Measurements from ENCODE around the gene SLC5A4.

The SLC5A4 gene

DNA sequence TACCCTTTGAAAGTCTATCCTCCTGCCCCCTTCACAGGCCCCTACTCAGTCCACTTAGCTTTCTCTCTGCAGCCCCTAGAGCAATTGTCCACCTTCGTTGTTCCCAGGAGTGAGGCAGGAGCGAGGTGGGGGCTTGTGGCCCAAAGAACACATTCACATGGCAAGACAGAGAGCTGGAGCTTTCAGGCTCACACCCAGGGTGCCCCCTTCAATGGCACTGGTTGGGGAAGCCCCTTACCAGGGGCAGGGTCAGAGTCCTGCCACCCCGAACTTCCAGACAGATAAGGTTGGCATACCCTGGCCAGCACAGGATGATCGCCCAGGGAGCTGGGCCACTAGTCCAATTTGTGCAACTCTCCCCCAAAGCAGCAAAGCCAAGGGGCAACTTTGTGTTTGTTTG lies 6.2 kb upstream of the SLC5A4 start:
- Histone ChIP-seq H3K36me3 (ENCODE audit: insufficient read depth, low read depth, low read length) (no peaks in the 10 kb centered on the region), H3K27ac (ENCODE audit: low read length) (no peak overlapping the region), H3K27me3 (ENCODE audit: insufficient read depth, low read length) (0 out of 2 replicates have a peak, but pooled peaks cover 3% of the 10 kb centered on the region), H3K9me3 (ENCODE audit: insufficient read depth, low read depth, low read length) (no peaks in the 10 kb centered on the region), H3K4me1 (ENCODE audit: insufficient read depth, low read length) (no peaks in the 10 kb centered on the region), H3K4me3 (ENCODE audit: low read length) (no peak overlapping the region), H3K9ac (ENCODE audit: low read depth, low read length) (no peak overlapping the region)

GRCh38 chr22:32258791-32259190 lies 3.6 kb upstream of the SLC5A4 start:
- Histone ChIP-seq H3K9ac (ENCODE audit: low read depth, low read length) (no peak overlapping the region), H3K27ac (ENCODE audit: low read length) (no peak overlapping the region), H3K27me3 (ENCODE audit: insufficient read depth, low read length) (0 out of 2 replicates have a peak, but pooled peaks cover 4% of the 10 kb centered on the region), H3K4me1 (ENCODE audit: insufficient read depth, low read length) (no peaks in the 10 kb centered on the region), H3K36me3 (ENCODE audit: insufficient read depth, low read depth, low read length) (no peaks in the 10 kb centered on the region), H3K9me3 (ENCODE audit: insufficient read depth, low read depth, low read length) (no peaks in the 10 kb centered on the region), H3K4me3 (ENCODE audit: low read length) (no peak overlapping the region)

DNA sequence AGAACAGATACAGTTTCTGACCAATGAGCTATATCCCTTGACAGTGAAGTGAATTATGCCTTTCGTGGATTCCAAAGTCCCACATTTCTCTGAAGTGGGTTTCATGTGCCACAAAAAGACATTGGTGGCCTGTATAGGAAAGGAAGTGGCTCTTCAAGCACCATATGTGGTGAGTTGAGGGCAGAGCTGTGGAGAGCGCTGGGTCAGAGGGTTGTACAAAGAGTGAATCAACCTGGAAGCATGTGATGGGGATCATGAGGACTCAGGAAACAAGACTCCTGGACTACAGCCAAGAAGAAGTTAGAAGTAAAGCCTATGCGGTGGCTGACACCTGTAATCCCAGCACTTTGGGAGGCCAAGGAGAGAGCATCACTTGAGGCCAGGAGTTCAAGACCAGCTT lies 579 bp upstream of the SLC5A4 start:
- H3K4me3 ChIP-seq (ENCODE audit: low read length), result no peak overlapping the region
- no peaks in the 10 kb centered on the region for H3K4me1 ChIP-seq (ENCODE audit: insufficient read depth, low read length)
- H3K27me3 ChIP-seq (ENCODE audit: insufficient read depth, low read length), result 0 out of 2 replicates have a peak, but pooled peaks cover 4% of the 10 kb centered on the region
- no peak overlapping the region for H3K27ac ChIP-seq (ENCODE audit: low read length)
- H3K9me3 ChIP-seq (ENCODE audit: insufficient read depth, low read depth, low read length), result no peaks in the 10 kb centered on the region
- no peak overlapping the region for H3K9ac ChIP-seq (ENCODE audit: low read depth, low read length)
- no peaks in the 10 kb centered on the region for H3K36me3 ChIP-seq (ENCODE audit: insufficient read depth, low read depth, low read length)

DNA sequence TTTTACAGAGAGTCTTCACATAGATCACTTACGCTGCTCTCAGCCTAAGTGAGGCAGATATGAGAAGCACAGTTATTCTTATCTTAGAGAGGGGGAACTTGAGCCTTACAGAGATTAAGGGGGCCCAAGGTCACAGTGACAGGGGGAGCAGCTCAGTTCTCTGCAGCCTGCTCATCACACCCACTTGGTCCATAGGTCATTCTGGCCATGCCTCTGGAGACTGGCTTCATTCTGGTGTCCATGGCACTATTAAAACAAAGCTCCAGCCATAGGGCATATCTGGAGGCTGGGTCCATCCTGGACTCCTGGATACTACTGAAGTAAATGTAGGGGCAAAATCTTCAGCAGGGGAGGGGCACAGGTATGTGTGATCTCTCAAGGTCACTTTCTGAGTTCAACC lies 5.9 kb downstream of the SLC5A4 start:
- no peaks in the 10 kb centered on the region for H3K4me1 ChIP-seq (ENCODE audit: insufficient read depth, low read length)
- no peak overlapping the region for H3K9ac ChIP-seq (ENCODE audit: low read depth, low read length)
- H3K36me3 ChIP-seq (ENCODE audit: insufficient read depth, low read depth, low read length), result no peaks in the 10 kb centered on the region
- 0 out of 2 replicates have a peak, but pooled peaks cover 5% of the 10 kb centered on the region for H3K27me3 ChIP-seq (ENCODE audit: insufficient read depth, low read length)
- H3K4me3 ChIP-seq (ENCODE audit: low read length), result no peak overlapping the region
- no peak overlapping the region for H3K27ac ChIP-seq (ENCODE audit: low read length)
- no peaks in the 10 kb centered on the region for H3K9me3 ChIP-seq (ENCODE audit: insufficient read depth, low read depth, low read length)

GRCh38 chr22:32248276-32248675 lies 6.9 kb downstream of the SLC5A4 start:
- Histone ChIP-seq H3K27ac (ENCODE audit: low read length) (no peak overlapping the region), H3K4me1 (ENCODE audit: insufficient read depth, low read length) (no peaks in the 10 kb centered on the region), H3K9ac (ENCODE audit: low read depth, low read length) (no peak overlapping the region), H3K9me3 (ENCODE audit: insufficient read depth, low read depth, low read length) (no peaks in the 10 kb centered on the region), H3K36me3 (ENCODE audit: insufficient read depth, low read depth, low read length) (no peaks in the 10 kb centered on the region), H3K27me3 (ENCODE audit: insufficient read depth, low read length) (0 out of 2 replicates have a peak, but pooled peaks cover 5% of the 10 kb centered on the region), H3K4me3 (ENCODE audit: low read length) (no peak overlapping the region)

- Histone ChIP-seq H3K9me3 (ENCODE audit: insufficient read depth, low read depth, low read length) (no peaks in the 10 kb centered on the region), H3K4me3 (ENCODE audit: low read length) (no peak overlapping the region), H3K36me3 (ENCODE audit: insufficient read depth, low read depth, low read length) (no peaks in the 10 kb centered on the region), H3K4me1 (ENCODE audit: insufficient read depth, low read length) (no peaks in the 10 kb centered on the region), H3K9ac (ENCODE audit: low read depth, low read length) (no peak overlapping the region), H3K27me3 (ENCODE audit: insufficient read depth, low read length) (0 out of 2 replicates have a peak, but pooled peaks cover 5% of the 10 kb centered on the region), H3K27ac (ENCODE audit: low read length) (no peak overlapping the region)
Observed at GRCh38 chr22:32246166-32246565, 9.0 kb downstream of the SLC5A4 start.

DNA sequence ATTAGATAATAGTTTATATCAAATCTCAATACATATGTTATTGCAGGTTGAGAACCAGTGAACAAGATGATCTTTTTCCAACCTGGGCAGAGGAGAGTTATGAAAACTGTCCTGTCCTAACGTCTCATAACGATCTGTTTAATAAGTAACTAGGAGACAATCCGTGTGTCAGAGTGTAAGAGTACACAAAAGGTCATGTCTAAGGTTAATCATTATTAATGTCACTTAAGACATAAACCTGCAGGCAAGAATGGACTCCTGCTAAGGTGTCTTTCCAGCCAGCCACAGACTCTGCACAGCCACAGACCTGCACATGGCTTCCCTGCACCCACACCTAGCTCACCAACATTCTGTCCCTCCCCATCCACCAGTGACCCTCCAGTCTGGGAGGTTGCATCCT lies 10.1 kb downstream of the SLC5A4 start:
- no peaks in the 10 kb centered on the region for H3K4me1 ChIP-seq (ENCODE audit: insufficient read depth, low read length)
- 0 out of 2 replicates have a peak, but pooled peaks cover 5% of the 10 kb centered on the region for H3K27me3 ChIP-seq (ENCODE audit: insufficient read depth, low read length)
- H3K9ac ChIP-seq (ENCODE audit: low read depth, low read length), result no peak overlapping the region
- no peak overlapping the region for H3K4me3 ChIP-seq (ENCODE audit: low read length)
- H3K9me3 ChIP-seq (ENCODE audit: insufficient read depth, low read depth, low read length), result no peaks in the 10 kb centered on the region
- no peaks in the 10 kb centered on the region for H3K36me3 ChIP-seq (ENCODE audit: insufficient read depth, low read depth, low read length)
- no peak overlapping the region for H3K27ac ChIP-seq (ENCODE audit: low read length)

DNA sequence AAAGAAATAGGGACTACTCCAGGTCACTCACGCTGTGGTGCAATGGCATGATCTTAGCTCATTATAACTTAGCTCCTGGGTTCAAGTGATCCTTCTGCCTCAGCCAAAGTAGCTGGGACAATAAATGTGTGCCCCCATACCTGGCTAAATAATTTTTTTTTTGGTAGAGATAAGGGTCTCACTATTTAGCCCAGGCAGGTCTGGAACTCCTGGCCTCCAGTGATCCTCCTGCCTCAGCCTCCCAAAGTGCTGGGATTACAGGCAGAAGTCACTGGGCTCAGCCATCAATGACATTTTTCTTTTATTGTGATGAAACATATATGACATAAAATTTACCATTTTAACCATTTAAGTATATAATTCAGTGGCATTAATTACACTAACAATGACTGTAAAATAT lies 10.6 kb downstream of the SLC5A4 start:
- 0 out of 2 replicates have a peak, but pooled peaks cover 5% of the 10 kb centered on the region for H3K27me3 ChIP-seq (ENCODE audit: insufficient read depth, low read length)
- no peaks in the 10 kb centered on the region for H3K4me1 ChIP-seq (ENCODE audit: insufficient read depth, low read length)
- no peak overlapping the region for H3K4me3 ChIP-seq (ENCODE audit: low read length)
- H3K36me3 ChIP-seq (ENCODE audit: insufficient read depth, low read depth, low read length), result no peaks in the 10 kb centered on the region
- H3K9ac ChIP-seq (ENCODE audit: low read depth, low read length), result no peak overlapping the region
- no peaks in the 10 kb centered on the region for H3K9me3 ChIP-seq (ENCODE audit: insufficient read depth, low read depth, low read length)
- no peak overlapping the region for H3K27ac ChIP-seq (ENCODE audit: low read length)

- no peak overlapping the region for H3K27ac ChIP-seq (ENCODE audit: low read length)
- no peaks in the 10 kb centered on the region for H3K4me1 ChIP-seq (ENCODE audit: insufficient read depth, low read length)
- H3K9me3 ChIP-seq (ENCODE audit: insufficient read depth, low read depth, low read length), result no peaks in the 10 kb centered on the region
- no peaks in the 10 kb centered on the region for H3K36me3 ChIP-seq (ENCODE audit: insufficient read depth, low read depth, low read length)
- no peaks in the 10 kb centered on the region; the same call in 1 of the 2 replicates for H3K27me3 ChIP-seq (ENCODE audit: insufficient read depth, low read length)
- no peak overlapping the region for H3K4me3 ChIP-seq (ENCODE audit: low read length)
- H3K9ac ChIP-seq (ENCODE audit: low read depth, low read length), result no peak overlapping the region
Observed at GRCh38 chr22:32240461-32240860, 14.7 kb downstream of the SLC5A4 start.

DNA sequence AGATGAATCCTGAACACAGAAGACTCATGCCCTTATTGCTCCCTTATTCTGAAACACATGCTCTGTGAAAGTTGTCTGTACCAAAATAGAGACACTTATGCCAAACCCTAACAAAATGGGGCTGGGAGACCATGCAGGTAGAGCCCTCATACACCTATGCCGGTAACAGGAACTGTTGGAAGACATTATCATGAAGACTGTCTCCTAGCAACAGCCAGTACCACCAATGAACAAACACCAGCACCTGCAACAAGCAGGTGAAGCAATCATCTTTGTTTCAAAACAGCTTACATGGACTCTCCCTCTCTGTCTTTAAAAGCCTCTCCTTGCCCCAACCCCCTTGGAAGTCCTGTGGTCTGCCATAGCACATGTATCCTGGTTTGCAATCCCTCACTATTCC lies 17.2 kb downstream of the SLC5A4 start:
- Histone ChIP-seq H3K27ac (ENCODE audit: low read length) (no peak overlapping the region), H3K4me1 (ENCODE audit: insufficient read depth, low read length) (no peaks in the 10 kb centered on the region), H3K9ac (ENCODE audit: low read depth, low read length) (no peak overlapping the region), H3K9me3 (ENCODE audit: insufficient read depth, low read depth, low read length) (no peaks in the 10 kb centered on the region), H3K27me3 (ENCODE audit: insufficient read depth, low read length) (no peaks in the 10 kb centered on the region; the same call in 1 of the 2 replicates), H3K4me3 (ENCODE audit: low read length) (no peak overlapping the region), H3K36me3 (ENCODE audit: insufficient read depth, low read depth, low read length) (no peaks in the 10 kb centered on the region)

DNA sequence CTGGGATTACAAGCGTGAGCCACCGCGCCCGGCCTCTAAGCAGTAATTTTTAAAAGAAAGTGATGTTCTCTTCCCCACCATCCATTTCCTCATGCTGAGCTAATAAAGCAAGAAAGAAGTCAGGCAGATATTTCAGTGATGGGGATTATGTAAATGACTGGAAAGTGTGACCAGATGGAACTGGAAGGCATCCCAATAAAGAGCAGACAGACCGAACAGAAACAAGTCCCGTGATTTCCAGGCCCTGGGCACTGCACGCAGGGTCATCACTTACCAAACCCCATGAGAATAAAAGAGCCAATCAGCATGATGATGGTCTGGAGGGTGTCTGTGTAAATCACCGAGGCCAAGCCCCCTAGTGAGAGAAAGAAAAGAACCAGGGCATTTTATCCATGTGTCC lies 18.2 kb downstream of the SLC5A4 start:
- no peak overlapping the region for H3K9ac ChIP-seq (ENCODE audit: low read depth, low read length)
- H3K4me1 ChIP-seq (ENCODE audit: insufficient read depth, low read length), result no peaks in the 10 kb centered on the region
- H3K27me3 ChIP-seq (ENCODE audit: insufficient read depth, low read length), result no peaks in the 10 kb centered on the region; the same call in 1 of the 2 replicates
- H3K27ac ChIP-seq (ENCODE audit: low read length), result no peak overlapping the region
- H3K4me3 ChIP-seq (ENCODE audit: low read length), result no peak overlapping the region
- no peaks in the 10 kb centered on the region for H3K36me3 ChIP-seq (ENCODE audit: insufficient read depth, low read depth, low read length)
- H3K9me3 ChIP-seq (ENCODE audit: insufficient read depth, low read depth, low read length), result no peaks in the 10 kb centered on the region

- H3K27me3 ChIP-seq (ENCODE audit: insufficient read depth, low read length), result no peaks in the 10 kb centered on the region; the same call in 1 of the 2 replicates
- H3K9me3 ChIP-seq (ENCODE audit: insufficient read depth, low read depth, low read length), result no peaks in the 10 kb centered on the region
- no peaks in the 10 kb centered on the region for H3K4me1 ChIP-seq (ENCODE audit: insufficient read depth, low read length)
- no peak overlapping the region for H3K9ac ChIP-seq (ENCODE audit: low read depth, low read length)
- no peak overlapping the region for H3K4me3 ChIP-seq (ENCODE audit: low read length)
- H3K36me3 ChIP-seq (ENCODE audit: insufficient read depth, low read depth, low read length), result no peaks in the 10 kb centered on the region
- no peak overlapping the region for H3K27ac ChIP-seq (ENCODE audit: low read length)
Observed at GRCh38 chr22:32233091-32233490, 22.1 kb downstream of the SLC5A4 start.
